PC-3 (cell line): ENCODE results near the gene CERK.

Experiments used
- CTCF ChIP-seq: fragments of 300-600 bp; sonication (generic); conservative IDR thresholded peaks from 2 replicates; pipeline ENCODE4 v1.5.1; 2017; ENCODE audit warnings: antibody characterized with exemption, low read depth, mild to moderate bottlenecking, low read length
- EZH2 ChIP-seq: fragments of 300-600 bp; sonication (generic); IDR thresholded peaks from one replicate; pipeline ENCODE4 v1.6.1; 2017; ENCODE audit warnings: antibody characterized with exemption, mild to moderate bottlenecking, low read length; ENCODE audit not compliant: unreplicated experiment

- no peak for TF ChIP-seq EZH2
- no peak for TF ChIP-seq CTCF
Measured at GRCh38 chr22:46687048-46687444, 51.0 kb downstream of the CERK start.
